Activated T-helper 17 cell treated with anti-CD3 and anti-CD28 coated beads, Interleukin-2, amount 50 U/mL, for 72 hours (primary cell): ENCODE data around the gene RXFP1. TPM values are rescaled to one million over a fixed set of nuclear protein-coding genes. Genes with fewer than 3 reads are reported as not detected.

Experiments
- ATAC-seq: fragments of 150-1000 bp; cut with Tn5 transposase; replicated peaks from 2 replicates; pipeline ENCODE4 v1.10.0; 2021; ENCODE audit warnings: mild to moderate bottlenecking, moderate library complexity
- H3K27ac Mint-ChIP-seq: one replicate; pipeline ENCODE4 v1.8.0; 2022; ENCODE audit warnings: mixed read lengths
- H3K27me3 Mint-ChIP-seq: one replicate; pipeline ENCODE4 v1.8.0; 2022; ENCODE audit warnings: mixed read lengths
- H3K36me3 Mint-ChIP-seq: one replicate; pipeline ENCODE4 v1.8.0; 2022; ENCODE audit warnings: low read depth, mild to moderate bottlenecking, mixed read lengths
- H3K4me1 Mint-ChIP-seq: one replicate; pipeline ENCODE4 v1.8.0; 2022; ENCODE audit warnings: mixed read lengths
- H3K4me3 Mint-ChIP-seq: one replicate; pipeline ENCODE4 v1.8.0; 2022; ENCODE audit warnings: mild to moderate bottlenecking, mixed read lengths
- H3K9me3 Mint-ChIP-seq: one replicate; pipeline ENCODE4 v1.8.0; 2022; ENCODE audit warnings: mixed read lengths
- total RNA-seq, 2 donors: library from RNA; stranded (reverse); gene quantifications; one replicate each; pipeline ENCODE4 v1.2.3, GENCODE V29; 2022

The RXFP1 gene
- total RNA-seq, 2 donors from 2014 or later: not detected

GRCh38 chr4:158688813-158689212 lies 167.1 kb downstream of the RXFP1 start:
- Mint-ChIP-seq H3K36me3 (peaks cover 40% of the 10 kb centered on the region), H3K27me3 (no peaks in the 10 kb centered on the region), H3K4me1 (no peaks in the 10 kb centered on the region), H3K9me3 (no peaks in the 10 kb centered on the region), H3K4me3 (no peak overlapping the region), H3K27ac (no peak overlapping the region)
- ATAC-seq: no peak

Other genes with a start within 250 kb of the RXFP1 start
- gene C4orf46, start 150.0 kb downstream of the RXFP1 start, total RNA-seq: 10 to 100 TPM; 19.6 to 22.2 TPM
- 10 to 100 TPM; 40.8 to 47.8 TPM for gene ETFDH, start 150.4 kb downstream of the RXFP1 start, total RNA-seq
- 100 to 1,000 TPM in 1 of 2 donors, 10 to 100 TPM in 1; 54.6 to 151 TPM for gene PPID, start 201.5 kb downstream of the RXFP1 start, total RNA-seq
- 10 to 100 TPM; 33.4 to 45.9 TPM for gene FNIP2, start 247.1 kb downstream of the RXFP1 start, total RNA-seq